HepG2 (cell line): Measurements from ENCODE around the gene ATF3. TPM values are rescaled to one million over a fixed set of nuclear protein-coding genes. Genes with fewer than 3 reads are reported as not detected.

Experiments
- ATAC-seq: fragments of 200-7000 bp; cut with Tn5 transposase; 3 replicates; pipeline ENCODE4 v1.9.1; 2020; ENCODE audit warnings: mild to moderate bottlenecking, moderate library complexity
- BruUV-seq: library from RNA; stranded (reverse); fragments of 400-500 nt; replicated peaks from 2 replicates; lab custom pipeline; 2021; lab: Mats Ljungman, UMichigan
- CTCF ChIA-PET: fragments of 300-600 bp; formaldehyde crosslinking; extraction: SDS; loops from one replicate; lab custom pipeline; 2021; ENCODE audit warnings: low total read pairs, inconsistent platforms, low intra/inter-chr PET ratio; lab: Yijun Ruan, JAX
- POLR2A ChIA-PET: fragments of 350-600 bp; sonication (Branson Sonifier 250); formaldehyde crosslinking; loops from one replicate; lab custom pipeline; 2020; ENCODE audit warnings: antibody characterized with exemption, inconsistent platforms; lab: Yijun Ruan, JAX
- DNase-seq: peaks from one replicate; pipeline ENCODE4 v3.0.0-alpha.2; 2015; ENCODE audit warnings: low spot score
- FAIRE-seq: peaks from 3 replicates; lab custom pipeline; 2011; peaks lifted over from hg19 to GRCh38; lab: Jason Lieb, UNC
- H2AFZ ChIP-seq: one replicate; pipeline ENCODE4 v1.6.1; 2011; ENCODE audit warnings: low read length, inconsistent platforms
- H3K27ac ChIP-seq: fragments of 300-600 bp; 3 replicates; pipeline ENCODE4 v1.8.0; 2011; ENCODE audit warnings: mixed run types, mild to moderate bottlenecking, mixed read lengths, low read length, inconsistent platforms; ENCODE audit not compliant: insufficient read depth; ENCODE audit errors: extremely low read length
- H3K27me3 ChIP-seq, 2 experiments: fragments of 200-600 bp in 1 of 2; 2 replicates in 1 of 2; 3 replicates in 1 of 2; pipeline versions ENCODE4 v1.6.0 to v1.8.0; 2011; ENCODE audit warnings: low read length in 2 of 2, mild to moderate bottlenecking in 2 of 2, moderate library complexity in 2 of 2, inconsistent platforms in 1 of 2; ENCODE audit not compliant: insufficient read depth in 2 of 2, control insufficient read depth in 1 of 2
- H3K36me3 ChIP-seq, 2 experiments: fragments of 200-600 bp in 1 of 2; replicated peaks in 1 of 2; 2 replicates in 1 of 2; 3 replicates in 1 of 2; pipeline versions ENCODE4 v1.5.1 to v1.8.0; 2011; ENCODE audit warnings: low read length in 2 of 2, inconsistent platforms in 1 of 2; ENCODE audit not compliant: insufficient read depth in 2 of 2, control insufficient read depth in 1 of 2
- H3K4me1 ChIP-seq: 2 replicates; pipeline ENCODE4 v1.5.1; 2012; ENCODE audit warnings: low read length, inconsistent platforms; ENCODE audit not compliant: insufficient read depth
- H3K4me2 ChIP-seq: 2 replicates; pipeline ENCODE4 v1.6.0; 2011; ENCODE audit warnings: low read depth, low read length, inconsistent platforms
- H3K4me3 ChIP-seq, 3 experiments: fragments of 200-600 bp in 1 of 3; sonication (generic), shearing (Covaris generic) in 1 of 3; replicated peaks in 1 of 3; 2 replicates each; pipeline ENCODE4 v1.5.1; 2011 to 2016; ENCODE audit warnings: low read length in 3 of 3, inconsistent platforms in 2 of 3, low read depth in 2 of 3, mild to moderate bottlenecking in 2 of 3, control low read depth in 1 of 3, mixed read lengths in 1 of 3; ENCODE audit not compliant: insufficient read depth in 1 of 3
- H3K79me2 ChIP-seq: one replicate; pipeline ENCODE4 v1.6.1; 2011; ENCODE audit warnings: low read length, inconsistent platforms; ENCODE audit not compliant: insufficient read depth
- H3K9ac ChIP-seq: 2 replicates; pipeline ENCODE4 v1.6.0; 2011; ENCODE audit warnings: mild to moderate bottlenecking, low read depth, low read length, inconsistent platforms; ENCODE audit not compliant: insufficient read depth
- H3K9me3 ChIP-seq: 2 replicates; pipeline ENCODE4 v1.5.1; 2012; ENCODE audit warnings: mild to moderate bottlenecking, low read length
- H4K20me1 ChIP-seq: 2 replicates; pipeline ENCODE4 v1.6.0; 2011; ENCODE audit warnings: inconsistent platforms, mild to moderate bottlenecking, low read length, moderate library complexity; ENCODE audit not compliant: insufficient read depth
- HMGXB3 ChIP-seq: sonication (generic); formaldehyde crosslinking; IDR thresholded peaks from 2 replicates; pipeline ENCODE4 v1.4.0; 2020; ENCODE audit warnings: missing genetic modification reagents, borderline replicate concordance
- RBFOX2 ChIP-seq: fragments of 200-400 bp; formaldehyde crosslinking; IDR thresholded peaks from 2 replicates; pipeline ENCODE4 v1.6.1; 2017; ENCODE audit warnings: low read depth, mild to moderate bottlenecking, low read length
- TAF15 ChIP-seq: fragments of 200-400 bp; formaldehyde crosslinking; IDR thresholded peaks from one replicate; pipeline ENCODE4 v1.6.1; 2018; ENCODE audit warnings: mild to moderate bottlenecking, low read depth, low read length; ENCODE audit not compliant: poor library complexity, severe bottlenecking
- ZSCAN20 ChIP-seq: sonication (generic); formaldehyde crosslinking; IDR thresholded peaks from 2 replicates; pipeline ENCODE4 v1.4.0; 2020; ENCODE audit warnings: missing genetic modification reagents, mild to moderate bottlenecking, borderline replicate concordance
- ZXDC ChIP-seq: sonication (generic); formaldehyde crosslinking; IDR thresholded peaks from 2 replicates; pipeline ENCODE4 v1.5.0; 2020; ENCODE audit warnings: mild to moderate bottlenecking, missing genetic modification reagents
- WGBS: methylation state at CpG from one replicate; pipeline ENCODE4 v1.1.6; 2017; ENCODE audit warnings: low lambda C conversion rate; 5-methylcytosine and 5-hydroxymethylcytosine counted together
- in situ Hi-C: cut with HindIII; loops from 2 replicates; pipeline ENCODE4 v1.10.0; 2017; ENCODE audit warnings: low pct_unique_long_range_greater_than_20kb; ENCODE audit not compliant: extremely low pct_ligation_motif_present
- intact Hi-C: fragments of 100-400 bp; cut with micrococcal nuclease; formaldehyde crosslinking; loops from one replicate; pipeline ENCODE4 v1.10.0; 2022; ENCODE audit not compliant: unreplicated experiment
- polyA plus RNA-seq, 8 experiments: library from polyadenylated mRNA; depleted of rRNA in 3 of 8; stranded (reverse) in 7 of 8; unstranded in 1 of 8; fragments of >200 nt; fragmentation: Illumina TruSeq in 4 of 8; extraction: Trizol in 4 of 8; gene quantifications; 2 replicates each; pipeline versions ENCODE4 v1.2.1 to v1.2.3, GENCODE V29; 2011 to 2016; ENCODE audit warnings: low read depth in 4 of 8, missing spikeins in 1 of 8, mixed read lengths in 1 of 8; ENCODE audit not compliant: insufficient read depth in 1 of 8
- total RNA-seq, 5 experiments: library from RNA; depleted of rRNA; stranded (reverse); fragments of >200 nt; fragmentation: Illumina TruSeq; extraction: Trizol; gene quantifications; 2 replicates each; pipeline ENCODE4 v1.2.3, GENCODE V29; 2016; ENCODE audit warnings: low read depth in 1 of 5

ATF3 gene
- total and polyA plus RNA-seq, 2 of the 13 experiments (the other 11 are each of a cell fraction or from before 2014, with no cell fraction given): 5.0 to 13.0 TPM

- no peaks in the 10 kb centered on the region for H3K9me3 ChIP-seq
- CTCF ChIA-PET: no interaction called here
- WGBS: 4% methylated on average over 3 of the region's 3 CpGs
- H3K4me1 ChIP-seq: peaks cover 21% of the 10 kb centered on the region
- intact Hi-C loops (no loop called here), in situ Hi-C loops (no loop called here)
- H2AFZ ChIP-seq: no peak overlapping the region
- no peaks in the 10 kb centered on the region for H4K20me1 ChIP-seq
- H3K9ac ChIP-seq: no peak overlapping the region
- TF ChIP-seq RBFOX2: no peak
- TF ChIP-seq HMGXB3: no peak
- no peak for TF ChIP-seq ZSCAN20 (CRISPR knock-in tag)
- no peak for TF ChIP-seq TAF15
- no peak for TF ChIP-seq ZXDC (CRISPR knock-in tag)
- H3K27me3 ChIP-seq: 0 out of 5 replicates have a peak, but pooled peaks cover 2 to 3% of the 10 kb centered on the region in 2 experiments
- no peak overlapping the region for H3K4me2 ChIP-seq
- BruUV-seq: no TSS peak
- ATAC-seq: no peak
- no peak for DNase-seq
- no peak overlapping the region for H3K27ac ChIP-seq
- no peak overlapping the region for H3K4me3 ChIP-seq
- FAIRE-seq: no peak
- no peaks in the 10 kb centered on the region for H3K79me2 ChIP-seq
- H3K36me3 ChIP-seq: no peaks in the 10 kb centered on the region
- POLR2A ChIA-PET: no interaction called here
These were observed 39.9 kb downstream of the ATF3 start for GRCh38 chr1:212648431-212648830.
